Embryonic facial prominence (tissue), 1 donor: ENCODE measurements around the gene EPHB3.
A peak's percentile ranks its signal among the peaks of the same experiment; 100 is the strongest.

Experiments
- DNase-seq: peaks from one replicate; pipeline ENCODE4 v3.0.0-alpha.2; 2016; ENCODE audit errors: extremely low spot score

EPHB3 gene

DNA sequence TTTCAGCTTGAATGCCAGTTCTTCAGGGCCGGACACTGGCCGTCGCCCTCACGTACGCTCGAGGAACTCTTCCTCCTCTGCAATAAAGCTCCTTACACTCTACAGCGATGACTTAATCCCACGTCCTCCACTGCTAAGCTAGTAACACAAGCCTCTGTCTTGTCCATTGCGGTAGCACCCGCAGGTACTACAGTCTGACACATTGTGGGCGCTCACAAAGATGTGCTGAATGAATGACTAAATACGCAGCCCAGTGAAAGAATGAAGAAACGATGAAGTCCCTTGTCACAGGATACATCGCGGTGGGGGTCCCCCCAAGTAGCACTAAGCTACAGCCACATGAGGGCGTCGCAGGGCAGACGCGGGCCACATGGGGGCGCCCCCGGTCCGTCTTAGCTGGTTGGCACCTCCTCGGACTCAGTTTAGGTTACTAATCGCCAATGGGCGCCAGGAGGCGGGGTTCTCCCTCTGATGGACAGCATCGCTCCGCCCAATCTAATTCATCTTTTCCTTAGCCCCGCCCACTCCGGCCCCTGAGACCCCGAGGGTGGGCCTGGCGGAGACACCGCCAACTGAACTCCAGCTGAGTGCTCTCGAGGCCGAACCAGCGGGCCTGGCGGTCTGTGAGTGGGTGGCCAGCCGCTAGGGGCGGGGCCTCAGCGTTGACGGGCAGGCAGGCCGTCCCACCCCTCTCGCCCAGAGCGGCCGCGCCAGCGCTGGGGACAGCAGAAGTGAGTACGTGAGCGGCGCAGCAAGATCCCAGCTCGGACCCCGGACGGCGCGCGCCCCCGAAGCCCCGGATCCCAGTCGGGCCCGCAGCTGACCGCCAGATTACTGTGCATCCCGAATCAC lies at the start of gene EPHB3:
Gene EPHB3 (plus strand): TSS at position 725 of the 852 bp plus-strand sequence. CDS start 451 bp downstream, outside the sequence.
- DNase-seq: peak; percentile 99

DNA sequence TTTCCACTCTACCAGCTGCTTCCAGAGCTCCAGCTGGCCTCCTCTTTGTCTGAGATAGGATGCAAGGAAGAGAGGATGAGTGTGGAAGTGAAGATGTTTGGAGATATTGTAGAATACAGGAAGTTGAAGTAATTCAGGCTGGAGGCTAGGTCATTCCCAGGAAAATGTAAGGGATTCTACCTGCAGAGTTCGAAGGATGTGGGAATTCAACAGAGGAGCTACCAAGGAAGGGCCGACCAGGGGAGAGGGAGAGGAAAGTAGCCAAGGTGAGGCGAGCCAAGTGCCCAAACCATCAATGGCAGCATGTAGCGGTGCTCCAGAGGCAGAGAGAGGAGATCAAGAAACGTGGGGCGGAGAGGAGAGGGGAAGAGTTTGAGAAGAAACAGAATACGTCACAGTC lies 49.0 kb upstream of the EPHB3 start:
- DNase-seq: no peak

- peak; percentile 38 for DNase-seq
Observed at GRCh38 chr3:184513276-184514170, 48.1 kb upstream of the EPHB3 start.

DNA sequence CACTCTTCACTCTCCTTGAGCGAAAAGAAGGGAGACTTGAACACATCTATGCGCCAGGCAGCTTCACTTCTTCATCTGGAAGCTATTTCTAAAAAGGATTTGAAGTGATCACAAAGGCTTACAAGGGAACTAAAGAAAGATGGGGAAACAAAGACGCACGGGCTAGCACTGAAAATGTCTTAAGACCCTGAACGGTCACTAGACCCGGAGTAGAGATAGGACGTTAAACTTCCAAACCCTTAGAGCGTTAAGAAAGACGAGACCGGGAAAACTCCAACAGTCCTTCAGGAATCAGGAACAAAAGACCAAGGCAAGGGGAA lies 47.5 kb upstream of the EPHB3 start:
- DNase-seq: no peak

GRCh38 chr3:184523825-184524615 lies 37.6 kb upstream of the EPHB3 start:
- no peak for DNase-seq

- no peak for DNase-seq
Observed at GRCh38 chr3:184524981-184525336, 36.6 kb upstream of the EPHB3 start.

DNA sequence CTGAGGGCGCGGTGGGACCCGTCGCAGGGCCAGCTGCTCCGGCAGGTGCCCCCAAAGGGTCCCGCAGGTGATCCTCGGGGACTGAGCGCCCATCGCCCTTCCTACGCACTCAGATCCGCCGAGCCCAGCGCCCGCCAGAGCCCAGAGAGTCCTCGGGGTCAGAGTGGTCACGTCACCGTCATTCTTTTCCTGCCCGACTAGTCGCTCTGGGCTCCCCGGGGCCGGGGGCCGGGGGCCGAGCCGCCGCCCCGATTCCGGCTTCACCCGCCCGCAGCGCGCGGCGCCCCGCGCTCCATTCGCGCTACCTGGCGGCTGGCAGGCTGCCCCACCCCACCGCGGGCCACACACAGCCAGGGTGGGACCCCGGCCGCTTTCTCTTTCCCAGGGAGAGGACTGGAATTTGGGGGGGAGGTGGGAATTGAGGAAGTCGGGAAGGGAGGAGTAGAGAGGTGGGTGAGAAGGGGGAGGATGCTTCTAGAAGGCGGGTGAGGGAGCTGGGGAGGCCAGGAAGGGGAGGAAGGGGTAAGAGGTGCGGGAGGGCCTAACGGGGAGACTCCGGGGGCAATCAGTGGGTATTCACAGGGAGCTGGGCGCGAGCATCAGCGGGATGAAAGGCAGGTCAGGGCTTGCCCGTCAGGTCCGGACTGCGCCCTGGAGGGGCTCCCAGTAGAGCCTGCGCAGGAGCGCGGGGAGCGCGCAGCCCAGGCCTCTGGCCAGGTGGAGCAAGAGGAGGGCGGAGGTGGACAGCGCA lies 36.1 kb upstream of the EPHB3 start:
- DNase-seq: no peak

GRCh38 chr3:184526088-184526433 lies 35.5 kb upstream of the EPHB3 start:
- no peak for DNase-seq

DNA sequence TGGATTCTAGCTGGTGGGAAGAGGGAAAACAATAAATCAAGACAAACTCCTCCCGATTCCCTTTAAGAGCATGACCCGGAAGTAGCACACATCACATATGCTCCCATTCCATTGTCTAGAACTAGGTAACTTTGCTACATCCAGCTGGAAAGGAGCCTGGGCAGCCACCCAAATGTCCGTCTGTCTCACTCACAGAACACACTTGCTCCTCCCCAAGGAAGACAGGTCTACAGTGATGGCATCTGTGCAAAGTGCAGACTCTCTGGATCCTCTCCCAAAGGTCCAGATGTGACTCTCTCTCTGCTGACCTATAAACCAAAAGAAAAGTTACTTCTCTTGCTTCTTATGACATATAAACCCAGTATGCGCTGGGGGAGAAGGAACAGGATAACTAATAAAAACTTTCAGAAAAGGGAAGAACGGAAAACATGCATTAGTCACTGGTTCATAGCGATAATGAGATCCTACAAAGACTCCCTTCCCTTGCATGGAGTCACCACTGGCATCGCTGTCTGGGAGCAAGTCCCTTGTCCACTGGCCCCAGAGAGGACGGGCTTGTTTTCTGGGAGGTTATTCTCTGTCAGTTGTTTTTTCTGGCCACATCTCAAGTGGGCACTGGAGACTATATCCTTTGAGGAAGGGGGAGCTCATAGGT lies 29.8 kb upstream of the EPHB3 start:
- no peak for DNase-seq

DNA sequence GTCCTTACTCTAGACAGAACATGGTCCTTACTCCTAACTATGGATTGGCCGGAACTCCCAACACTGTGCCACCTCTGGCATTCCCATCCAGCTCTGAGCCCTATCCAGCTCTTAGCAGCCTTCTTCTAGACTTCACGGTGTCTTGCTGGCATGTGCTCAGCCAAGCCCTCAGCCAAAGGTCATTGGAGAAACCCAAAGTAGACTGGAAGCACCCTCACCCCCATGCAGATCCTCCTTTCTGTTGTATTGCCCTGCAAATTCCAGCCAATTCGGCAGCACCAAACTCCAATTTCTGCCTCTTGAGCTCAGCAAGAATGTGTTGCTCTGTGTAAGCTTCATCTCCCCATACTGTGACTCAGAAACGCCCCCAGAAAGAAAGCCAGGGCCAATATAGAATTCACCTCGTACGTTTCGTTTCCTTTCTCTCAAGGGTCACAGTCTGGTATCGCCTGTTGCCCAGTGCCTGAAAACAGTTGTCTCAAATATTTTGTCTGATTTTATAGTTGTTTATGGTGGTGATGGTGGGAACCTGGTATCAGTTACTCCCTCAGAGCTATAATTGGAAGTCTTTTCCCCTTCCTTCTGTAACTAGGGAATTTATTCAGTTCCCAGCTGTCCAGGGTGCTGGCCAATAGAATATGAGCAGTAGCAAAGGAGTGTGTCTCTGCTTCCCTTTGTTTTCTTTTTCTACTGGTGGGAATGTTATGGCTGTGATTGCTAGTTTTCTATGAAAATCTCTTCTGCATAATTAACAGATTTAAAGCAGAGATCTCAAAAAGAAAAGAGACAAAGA lies 28.4 kb upstream of the EPHB3 start:
- DNase-seq: no peak

- DNase-seq: no peak
Observed at GRCh38 chr3:184537885-184538665, 23.5 kb upstream of the EPHB3 start.

- no peak for DNase-seq
Observed at GRCh38 chr3:184538666-184539431, 22.7 kb upstream of the EPHB3 start.

DNA sequence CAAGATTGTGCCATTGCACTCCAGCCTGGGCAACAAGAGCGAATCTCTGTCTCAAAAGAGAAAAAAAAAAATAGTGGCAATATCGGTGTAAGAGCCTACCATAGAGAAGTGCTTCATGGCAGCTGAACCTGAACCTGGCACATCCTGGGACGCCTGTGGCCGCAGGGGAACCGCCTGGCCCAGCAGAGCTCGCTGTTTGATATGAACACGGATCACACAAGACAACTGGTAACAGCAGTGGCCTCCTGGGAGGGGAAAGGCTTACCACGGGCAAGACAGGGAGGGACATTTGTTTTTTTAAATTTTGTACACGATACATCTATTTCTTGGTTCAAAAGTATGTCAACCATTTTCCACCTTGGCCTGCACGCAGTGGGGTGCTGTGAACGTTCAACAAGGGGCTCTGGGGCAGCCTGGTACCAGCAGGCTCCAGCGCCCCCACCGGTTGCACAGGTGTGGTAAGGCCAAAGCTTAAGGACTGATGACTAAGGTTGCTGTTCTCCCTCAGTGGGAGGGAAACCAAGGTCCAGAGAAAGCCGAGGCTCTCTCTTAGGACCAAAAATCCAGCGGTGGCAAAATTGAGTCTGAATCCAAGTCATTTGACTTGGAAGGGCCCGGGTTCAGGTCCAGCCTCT lies 21.7 kb upstream of the EPHB3 start:
- DNase-seq: no peak

DNA sequence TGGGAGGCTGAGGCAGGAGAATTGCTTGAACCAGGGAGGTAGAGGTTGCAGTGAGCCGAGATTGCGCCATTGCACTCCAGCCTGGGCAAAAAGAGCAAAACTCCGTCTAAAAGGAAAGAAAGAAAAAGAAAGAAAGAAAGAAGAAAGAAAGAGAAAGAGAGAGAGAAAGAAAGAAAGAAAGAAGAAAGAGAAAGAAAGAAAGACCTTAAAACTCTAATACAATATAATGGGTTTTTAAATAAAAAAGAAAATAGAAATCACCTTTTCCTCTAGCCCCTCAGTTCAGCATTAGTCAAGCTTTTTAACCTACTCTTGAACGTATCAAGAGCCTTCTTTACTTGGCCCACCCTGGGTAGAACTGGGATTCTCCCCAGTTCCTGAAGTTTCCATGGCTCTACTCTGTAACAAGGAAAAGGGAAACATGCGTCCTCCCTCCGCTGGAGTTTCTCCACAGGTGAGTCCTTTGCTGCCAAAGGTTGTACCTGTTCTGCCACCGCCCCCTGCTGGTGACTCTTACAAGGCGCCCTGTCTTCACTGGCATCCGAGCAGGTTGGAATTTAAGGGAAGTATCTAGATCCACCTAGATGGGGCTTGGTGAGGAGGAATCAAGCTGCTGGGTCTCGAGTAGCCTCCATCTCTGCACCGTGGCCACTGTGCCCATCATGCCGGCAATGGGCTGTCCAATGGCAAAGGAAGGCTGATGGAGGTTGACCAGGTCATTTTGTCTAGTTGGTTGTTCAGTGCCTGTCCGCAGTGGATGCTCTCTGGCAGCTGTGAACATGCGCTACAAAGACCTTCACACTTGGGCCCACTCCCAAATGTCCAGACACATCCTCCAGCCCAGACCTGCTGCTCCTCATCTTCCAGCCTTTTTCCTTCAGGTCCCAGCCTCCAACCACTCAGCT lies 20.6 kb upstream of the EPHB3 start:
- DNase-seq: no peak

- DNase-seq: no peak
Observed at GRCh38 chr3:184541886-184542562, 19.6 kb upstream of the EPHB3 start.

DNA sequence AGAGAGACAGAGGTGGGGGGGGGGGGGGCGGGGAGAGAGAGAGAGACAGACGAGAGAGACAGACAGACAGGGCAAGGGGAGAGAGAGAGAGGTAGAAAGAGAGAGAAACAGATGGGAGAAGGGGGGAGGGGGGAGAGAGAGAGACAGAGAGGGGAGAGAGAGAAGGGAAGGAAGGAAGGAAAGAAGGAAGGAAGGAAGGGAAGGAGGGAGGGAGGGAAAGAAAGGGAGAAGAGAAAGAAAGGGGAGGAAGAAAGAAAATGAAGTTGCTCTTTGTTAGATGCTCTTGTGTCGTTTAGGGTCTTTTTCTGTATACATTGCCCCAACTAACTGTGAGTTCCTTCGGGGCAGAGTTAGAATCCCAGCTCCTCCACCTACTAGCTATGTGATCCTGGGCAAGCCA lies 19.0 kb upstream of the EPHB3 start:
- DNase-seq: no peak

DNA sequence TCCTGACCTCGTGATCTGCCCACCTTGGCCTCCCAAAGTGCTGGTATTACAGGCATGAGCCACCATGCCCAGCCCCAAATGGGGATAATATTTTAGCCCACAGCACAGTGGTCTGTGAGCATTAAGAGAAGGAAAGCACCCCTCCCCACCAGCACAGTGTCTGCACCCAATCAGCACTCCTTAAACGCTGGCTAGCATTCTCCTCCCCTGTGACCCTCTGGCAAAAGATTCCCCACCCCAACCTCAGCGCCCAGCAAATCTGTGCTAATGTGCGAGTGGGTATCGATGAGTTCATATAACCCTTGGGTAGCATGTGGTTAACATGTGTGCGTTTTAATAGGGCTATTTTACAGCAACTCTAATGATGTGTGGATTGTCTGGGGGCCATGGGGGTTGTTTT lies 18.3 kb upstream of the EPHB3 start:
- no peak for DNase-seq
